Prostate gland (tissue), 2 donors: ENCODE data around the gene SHFL.

Experiments
- CTCF ChIP-seq, 4 experiments: fragments of 200-600 bp in 2 of 4; fragments of 450-650 bp in 2 of 4; sonication (generic) in 2 of 4; IDR thresholded peaks; 1 replicate in 3 of 4; 2 replicates in 1 of 4; pipeline ENCODE4 v1.5.1; 2016 to 2019; ENCODE audit warnings: antibody characterized with exemption in 4 of 4, mild to moderate bottlenecking in 2 of 4, moderate library complexity in 2 of 4
- POLR2A ChIP-seq: fragments of 450-650 bp; IDR thresholded peaks from one replicate; pipeline ENCODE4 v1.6.1; 2016; ENCODE audit warnings: antibody characterized with exemption, mild to moderate bottlenecking

- no peak for TF ChIP-seq POLR2A
- TF ChIP-seq CTCF (IDR thresholded peaks at IDR 0.05): no peak
These were observed 1.4 kb downstream of the SHFL start for GRCh38 chr19:10087296-10088061.
